Activated CD4-positive, alpha-beta T cell treated with anti-CD3 and anti-CD28 coated beads, Interleukin-2, amount 10 ng/mL, durations not matched to agents 24 days and 14 days (primary cell): Measurements from ENCODE around the gene HIVEP1. TPM values are rescaled to one million over a fixed set of nuclear protein-coding genes. Genes with fewer than 3 reads are reported as not detected.

Source experiments
- DNase-seq: peaks from one replicate; pipeline ENCODE4 v3.0.0; 2022
- H3K27ac Mint-ChIP-seq: one replicate; pipeline ENCODE4 v1.8.0; 2022; ENCODE audit warnings: mild to moderate bottlenecking, mixed read lengths
- H3K27me3 Mint-ChIP-seq: one replicate; pipeline ENCODE4 v1.8.0; 2022; ENCODE audit warnings: mixed read lengths
- H3K36me3 Mint-ChIP-seq: one replicate; pipeline ENCODE4 v1.8.0; 2022; ENCODE audit warnings: low read depth, mild to moderate bottlenecking, mixed read lengths
- H3K4me1 Mint-ChIP-seq: one replicate; pipeline ENCODE4 v1.8.0; 2021; ENCODE audit warnings: mixed read lengths
- H3K4me3 Mint-ChIP-seq: one replicate; pipeline ENCODE4 v1.8.0; 2022; ENCODE audit warnings: mild to moderate bottlenecking, moderate library complexity, mixed read lengths
- H3K9me3 Mint-ChIP-seq: one replicate; pipeline ENCODE4 v1.8.0; 2021; ENCODE audit warnings: mixed read lengths
- intact Hi-C: fragments of 100-400 bp; cut with micrococcal nuclease; formaldehyde crosslinking; loops from one replicate; pipeline ENCODE4 v1.15.1; 2023
- total RNA-seq: library from RNA; stranded (reverse); gene quantifications from 2 replicates; pipeline ENCODE4 v1.2.3, GENCODE V29; 2022

HIVEP1 gene
- total RNA-seq, 1 donor from 2014 or later, result 55.3 TPM

- peaks cover 41% of the 10 kb centered on the region for H3K36me3 Mint-ChIP-seq
- peaks cover 68% of the 10 kb centered on the region for H3K4me1 Mint-ChIP-seq
- intact Hi-C loops, result loop anchor here (1.0 kb wide), 1 partner anchor 9 kb away; no protein-coding TSS in a partner anchor
Observed at GRCh38 chr6:12060780-12061609, 48.9 kb downstream of the HIVEP1 start.

GRCh38 chr6:12062605-12063004 lies 50.5 kb downstream of the HIVEP1 start:
- H3K27ac Mint-ChIP-seq, result no peak overlapping the region
- intact Hi-C loops, result no loop called here
- H3K36me3 Mint-ChIP-seq, result peaks cover 36% of the 10 kb centered on the region
- no peak overlapping the region for H3K4me3 Mint-ChIP-seq
- H3K4me1 Mint-ChIP-seq, result peaks cover 68% of the 10 kb centered on the region
- H3K9me3 Mint-ChIP-seq, result peaks cover 11% of the 10 kb centered on the region
- H3K27me3 Mint-ChIP-seq, result no peaks in the 10 kb centered on the region
- no peak for DNase-seq

More at GRCh38 chr6:12060780-12061609, 48.9 kb downstream of the HIVEP1 start:
- Mint-ChIP-seq H3K27me3 (no peaks in the 10 kb centered on the region), H3K9me3 (peaks cover 11% of the 10 kb centered on the region), H3K27ac (peak overlapping the region; percentile 92), H3K4me3 (peak overlapping the region; percentile 84)
- DNase-seq, result peak; percentile 93

GRCh38 chr6:12064131-12064530 lies 52.0 kb downstream of the HIVEP1 start:
- peak overlapping the region; percentile 79 for H3K27ac Mint-ChIP-seq
- peaks cover 11% of the 10 kb centered on the region for H3K9me3 Mint-ChIP-seq
- H3K4me3 Mint-ChIP-seq, result peak overlapping the region; percentile 56
- intact Hi-C loops, result loop anchor here (1.0 to 2.0 kb wide), 2 partner anchors 16 to 55 kb away; no protein-coding TSS in a partner anchor
- no peaks in the 10 kb centered on the region for H3K27me3 Mint-ChIP-seq
- H3K36me3 Mint-ChIP-seq, result peaks cover 29% of the 10 kb centered on the region
- peaks cover 55% of the 10 kb centered on the region for H3K4me1 Mint-ChIP-seq
- DNase-seq, result no peak

- intact Hi-C loops, result loop anchor here (1.0 to 2.0 kb wide), 2 partner anchors 16 to 54 kb away; no protein-coding TSS in a partner anchor
- H3K4me1 Mint-ChIP-seq, result peaks cover 52% of the 10 kb centered on the region
- peak overlapping the region; percentile 56 for H3K4me3 Mint-ChIP-seq
Observed at GRCh38 chr6:12064538-12065071, 52.5 kb downstream of the HIVEP1 start.

GRCh38 chr6:12065321-12066140 lies 53.4 kb downstream of the HIVEP1 start:
- peaks cover 7% of the 10 kb centered on the region for H3K9me3 Mint-ChIP-seq
- peak; percentile 69 for DNase-seq
- peak overlapping the region; percentile 56 for H3K4me3 Mint-ChIP-seq
- H3K27me3 Mint-ChIP-seq, result no peaks in the 10 kb centered on the region
- H3K4me1 Mint-ChIP-seq, result peaks cover 50% of the 10 kb centered on the region
- H3K27ac Mint-ChIP-seq, result peak overlapping the region; percentile 79
- intact Hi-C loops, result loop anchor here (2.0 kb wide), 1 partner anchor 53 kb away; no protein-coding TSS in a partner anchor
- H3K36me3 Mint-ChIP-seq, result peaks cover 26% of the 10 kb centered on the region

More at GRCh38 chr6:12064538-12065071, 52.5 kb downstream of the HIVEP1 start:
- no peaks in the 10 kb centered on the region for H3K27me3 Mint-ChIP-seq
- H3K9me3 Mint-ChIP-seq, result peaks cover 8% of the 10 kb centered on the region
- H3K36me3 Mint-ChIP-seq, result peaks cover 26% of the 10 kb centered on the region
- H3K27ac Mint-ChIP-seq, result peak overlapping the region; percentile 79
- no peak for DNase-seq

GRCh38 chr6:12066297-12066696 lies 54.2 kb downstream of the HIVEP1 start:
- peak overlapping the region; percentile 42 for H3K27ac Mint-ChIP-seq

GRCh38 chr6:12068899-12069557 lies 56.9 kb downstream of the HIVEP1 start:
- H3K4me1 Mint-ChIP-seq, result peaks cover 44% of the 10 kb centered on the region
- DNase-seq, result no peak
- H3K27me3 Mint-ChIP-seq, result no peaks in the 10 kb centered on the region
- no peak overlapping the region for H3K27ac Mint-ChIP-seq
- intact Hi-C loops, result no loop called here
- H3K9me3 Mint-ChIP-seq, result peaks cover 7% of the 10 kb centered on the region
- peaks cover 22% of the 10 kb centered on the region for H3K36me3 Mint-ChIP-seq
- H3K4me3 Mint-ChIP-seq, result no peak overlapping the region

More at GRCh38 chr6:12066297-12066696, 54.2 kb downstream of the HIVEP1 start:
- H3K9me3 Mint-ChIP-seq, result peaks cover 7% of the 10 kb centered on the region
- intact Hi-C loops, result no loop called here
- H3K4me1 Mint-ChIP-seq, result peaks cover 50% of the 10 kb centered on the region
- DNase-seq, result no peak
- peaks cover 24% of the 10 kb centered on the region for H3K36me3 Mint-ChIP-seq
- peak overlapping the region; percentile 42 for H3K4me3 Mint-ChIP-seq
- H3K27me3 Mint-ChIP-seq, result no peaks in the 10 kb centered on the region

- H3K4me3 Mint-ChIP-seq, result no peak overlapping the region
- peaks cover 4% of the 10 kb centered on the region for H3K9me3 Mint-ChIP-seq
- no peak for DNase-seq
- H3K27me3 Mint-ChIP-seq, result no peaks in the 10 kb centered on the region
- intact Hi-C loops, result no loop called here
- peaks cover 36% of the 10 kb centered on the region for H3K4me1 Mint-ChIP-seq
- H3K27ac Mint-ChIP-seq, result no peak overlapping the region
- peaks cover 17% of the 10 kb centered on the region for H3K36me3 Mint-ChIP-seq
Observed at GRCh38 chr6:12069891-12070529, 57.9 kb downstream of the HIVEP1 start.

GRCh38 chr6:12071064-12071615 lies 59.0 kb downstream of the HIVEP1 start:
- no peak overlapping the region for H3K27ac Mint-ChIP-seq
- H3K4me3 Mint-ChIP-seq, result no peak overlapping the region
- intact Hi-C loops, result no loop called here
- H3K9me3 Mint-ChIP-seq, result no peaks in the 10 kb centered on the region
- peaks cover 30% of the 10 kb centered on the region for H3K4me1 Mint-ChIP-seq
- no peaks in the 10 kb centered on the region for H3K27me3 Mint-ChIP-seq
- no peak for DNase-seq
- H3K36me3 Mint-ChIP-seq, result peaks cover 9% of the 10 kb centered on the region

GRCh38 chr6:12075067-12075563 lies 63.0 kb downstream of the HIVEP1 start:
- Mint-ChIP-seq H3K27me3 (no peaks in the 10 kb centered on the region), H3K36me3 (peaks cover 15% of the 10 kb centered on the region), H3K9me3 (no peaks in the 10 kb centered on the region), H3K4me1 (peaks cover 35% of the 10 kb centered on the region), H3K27ac (no peak overlapping the region), H3K4me3 (peak overlapping the region; percentile 25)
- intact Hi-C loops, result no loop called here
- peak; percentile 67 for DNase-seq

GRCh38 chr6:12077021-12077710 lies 65.1 kb downstream of the HIVEP1 start:
- Mint-ChIP-seq H3K27ac (no peak overlapping the region), H3K9me3 (no peaks in the 10 kb centered on the region), H3K4me3 (no peak overlapping the region), H3K36me3 (peaks cover 18% of the 10 kb centered on the region), H3K27me3 (no peaks in the 10 kb centered on the region), H3K4me1 (peaks cover 39% of the 10 kb centered on the region)
- no peak for DNase-seq
- intact Hi-C loops, result no loop called here

GRCh38 chr6:12078014-12078413 lies 65.9 kb downstream of the HIVEP1 start:
- Mint-ChIP-seq H3K9me3 (no peaks in the 10 kb centered on the region), H3K27ac (no peak overlapping the region), H3K27me3 (no peaks in the 10 kb centered on the region), H3K4me1 (peaks cover 38% of the 10 kb centered on the region), H3K36me3 (peaks cover 20% of the 10 kb centered on the region), H3K4me3 (no peak overlapping the region)
- no peak for DNase-seq
- intact Hi-C loops, result no loop called here
